HK-2 (cell line): ENCODE results near the gene CFAP251.
"Not testable (repeated sequence)": the region's sequence is repeated elsewhere in the genome, so short reads cannot be mapped to it uniquely, and the experiment has no call there.

ENCODE experiments used
- DNase-seq: peaks from one replicate; pipeline ENCODE4 v3.0.0-alpha.2; 2018; ENCODE audit not compliant: unreplicated experiment

The CFAP251 gene, protein sequence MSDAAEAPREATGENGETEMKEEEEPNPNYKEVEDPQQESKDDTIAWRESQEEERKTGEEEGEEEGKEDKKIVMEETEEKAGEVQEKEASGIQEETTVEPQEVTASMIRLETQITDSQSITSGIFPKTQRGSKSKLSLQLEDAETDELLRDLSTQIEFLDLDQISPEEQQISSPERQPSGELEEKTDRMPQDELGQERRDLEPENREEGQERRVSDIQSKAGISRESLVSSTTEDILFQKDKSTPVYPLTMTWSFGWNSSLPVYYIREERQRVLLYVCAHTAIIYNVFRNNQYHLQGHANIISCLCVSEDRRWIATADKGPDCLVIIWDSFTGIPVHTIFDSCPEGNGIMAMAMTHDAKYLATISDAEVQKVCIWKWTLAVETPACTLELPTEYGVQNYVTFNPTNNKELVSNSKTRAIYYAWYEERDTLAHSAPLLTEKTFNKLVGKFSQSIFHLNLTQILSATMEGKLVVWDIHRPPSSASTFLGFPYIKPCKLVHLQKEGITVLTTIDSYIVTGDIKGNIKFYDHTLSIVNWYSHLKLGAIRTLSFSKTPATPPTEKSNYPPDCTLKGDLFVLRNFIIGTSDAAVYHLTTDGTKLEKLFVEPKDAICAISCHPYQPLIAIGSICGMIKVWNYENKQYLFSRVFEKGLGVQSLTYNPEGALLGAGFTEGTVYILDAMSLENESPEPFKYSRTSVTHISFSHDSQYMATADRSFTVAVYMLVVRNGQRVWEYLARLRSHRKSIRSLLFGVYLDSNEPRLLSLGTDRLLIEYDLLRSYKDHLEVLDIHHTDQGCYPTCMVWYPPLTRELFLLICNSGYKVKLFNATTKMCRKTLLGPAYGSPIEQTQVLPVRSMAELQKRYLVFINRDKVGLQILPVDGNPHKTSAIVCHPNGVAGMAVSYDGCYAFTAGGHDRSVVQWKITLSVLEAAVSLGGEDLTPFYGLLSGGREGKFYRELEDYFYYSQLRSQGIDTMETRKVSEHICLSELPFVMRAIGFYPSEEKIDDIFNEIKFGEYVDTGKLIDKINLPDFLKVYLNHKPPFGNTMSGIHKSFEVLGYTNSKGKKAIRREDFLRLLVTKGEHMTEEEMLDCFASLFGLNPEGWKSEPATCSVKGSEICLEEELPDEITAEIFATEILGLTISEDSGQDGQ

DNA sequence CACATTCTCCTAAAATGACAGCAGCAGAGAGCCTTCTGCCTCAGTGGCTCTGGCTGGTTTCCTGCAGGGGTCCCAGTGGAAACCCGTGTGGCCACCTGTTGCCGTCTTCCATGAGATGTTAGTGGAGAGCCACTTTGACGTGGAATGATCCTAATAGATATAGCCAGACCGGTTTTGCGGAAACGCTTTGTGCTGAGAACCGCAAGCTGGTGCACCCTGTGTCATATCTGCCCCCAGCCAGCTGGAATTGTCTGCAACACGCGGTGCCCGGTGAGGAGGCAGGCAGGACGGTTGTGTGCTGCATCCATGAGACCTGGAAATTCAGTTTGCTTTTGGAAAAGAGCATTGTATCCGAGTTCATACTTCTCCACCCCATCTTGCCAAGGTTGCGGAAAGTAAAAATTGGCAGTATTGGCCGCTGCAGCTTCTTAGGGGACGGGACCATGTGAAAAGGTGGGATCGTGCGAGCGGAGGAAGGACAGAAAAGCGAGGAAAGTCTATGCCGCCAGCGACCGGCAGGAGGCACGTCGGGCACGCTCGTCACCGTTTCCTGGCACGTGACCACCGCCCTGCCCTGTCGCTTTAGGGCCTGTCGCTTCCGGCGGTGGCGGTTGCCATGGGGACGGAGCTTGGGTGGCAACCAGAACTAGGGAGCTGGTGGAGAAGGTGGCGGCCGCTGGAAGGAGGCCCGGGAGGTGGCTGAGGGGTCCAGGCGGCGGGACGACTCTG lies at the start of gene CFAP251:
Gene CFAP251, plus strand, starts transcription at position 643 of the 729 bp plus-strand sequence. CDS start 2,714 bp downstream, outside the sequence.
- DNase-seq, result no peak

DNA sequence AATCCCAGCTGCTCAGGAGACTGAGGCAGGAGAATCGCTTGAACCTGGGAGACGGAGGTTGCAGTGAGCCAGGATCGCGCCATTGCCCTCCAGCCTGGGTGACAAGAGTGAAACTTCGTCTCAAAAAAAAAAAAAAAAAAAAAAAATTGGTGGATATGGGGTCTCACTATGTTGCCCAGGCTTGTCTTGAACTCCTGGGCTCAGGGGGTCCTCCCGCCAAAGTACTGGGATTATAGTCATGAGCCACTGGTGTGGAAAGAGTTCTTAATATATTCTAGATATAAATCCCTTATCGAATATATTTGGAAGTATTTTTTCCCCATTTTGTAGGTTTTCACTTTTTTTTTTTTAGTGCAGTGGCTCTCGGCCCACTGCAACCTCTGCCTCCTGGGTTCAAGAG lies 49.2 kb upstream of the CFAP251 start:
- DNase-seq, result not testable (repeated sequence)

DNA sequence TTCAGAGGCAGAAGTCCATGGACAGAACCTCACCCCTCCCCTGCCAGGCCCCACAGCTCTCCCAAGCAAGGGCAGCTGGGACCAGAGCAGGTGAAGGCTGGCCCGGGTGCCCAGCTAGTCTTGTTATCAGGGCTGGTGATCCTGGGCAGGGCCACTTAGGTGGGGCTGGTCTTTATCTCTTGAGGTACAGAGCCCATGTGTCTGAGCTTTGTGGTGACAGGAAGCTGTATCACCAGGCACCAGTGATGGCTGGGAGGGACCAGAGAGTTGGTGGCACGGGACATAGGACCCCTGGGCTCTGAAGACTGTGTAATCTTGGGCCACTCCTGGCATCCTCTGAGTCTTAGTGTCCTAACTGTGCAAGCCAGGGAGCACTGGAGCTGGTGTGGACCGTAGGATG lies 46.9 kb upstream of the CFAP251 start:
- no peak for DNase-seq

DNA sequence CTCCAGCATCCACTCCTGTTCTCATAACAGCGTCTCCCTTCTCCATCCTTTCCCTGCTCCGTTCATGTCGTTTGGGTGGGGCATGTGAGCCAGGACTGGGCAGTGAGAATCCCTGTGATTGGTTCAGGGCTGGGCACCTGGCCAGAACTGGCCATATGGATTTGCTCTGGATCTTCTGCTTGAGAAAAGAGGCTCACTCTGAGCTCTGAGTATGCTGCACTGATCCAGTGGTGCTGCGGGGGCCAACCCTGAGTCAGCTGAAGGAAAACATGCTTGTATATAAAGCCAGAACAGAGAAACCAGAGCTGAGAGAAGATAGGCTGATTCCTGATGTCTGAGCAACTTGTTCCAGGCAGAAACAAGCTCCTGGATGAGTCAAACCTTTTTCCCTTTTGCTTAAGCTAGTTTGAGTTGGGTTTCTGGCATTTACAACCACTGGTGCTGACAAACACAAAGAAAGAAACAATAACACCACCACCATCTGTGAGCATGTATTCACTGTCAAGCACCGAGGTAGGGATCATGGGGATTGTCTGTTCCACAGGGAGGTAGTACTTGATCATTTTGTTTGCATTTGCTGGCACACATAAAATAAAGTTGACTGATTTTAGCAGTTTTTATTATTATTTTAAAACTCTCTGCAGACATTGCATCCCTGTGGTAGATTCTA lies 45.7 kb upstream of the CFAP251 start:
- no peak for DNase-seq

DNA sequence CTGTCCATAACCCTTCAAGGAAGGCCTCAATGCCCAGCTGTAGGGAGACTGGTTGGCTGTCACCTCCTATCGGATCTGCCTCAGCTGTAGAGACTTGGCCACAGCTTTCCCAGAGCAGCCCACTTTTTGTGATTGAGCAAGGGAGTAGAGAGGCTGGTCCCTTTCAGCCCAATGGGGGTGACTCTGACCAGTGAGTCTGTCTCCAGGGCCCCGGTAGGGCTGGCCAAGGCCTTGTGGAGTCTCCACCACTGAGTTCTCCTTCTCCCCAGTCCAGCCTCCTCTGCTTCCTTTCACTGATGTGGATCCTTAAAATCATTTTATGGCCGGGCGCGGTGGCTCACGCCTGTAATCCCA lies 45.2 kb upstream of the CFAP251 start:
- no peak for DNase-seq

DNA sequence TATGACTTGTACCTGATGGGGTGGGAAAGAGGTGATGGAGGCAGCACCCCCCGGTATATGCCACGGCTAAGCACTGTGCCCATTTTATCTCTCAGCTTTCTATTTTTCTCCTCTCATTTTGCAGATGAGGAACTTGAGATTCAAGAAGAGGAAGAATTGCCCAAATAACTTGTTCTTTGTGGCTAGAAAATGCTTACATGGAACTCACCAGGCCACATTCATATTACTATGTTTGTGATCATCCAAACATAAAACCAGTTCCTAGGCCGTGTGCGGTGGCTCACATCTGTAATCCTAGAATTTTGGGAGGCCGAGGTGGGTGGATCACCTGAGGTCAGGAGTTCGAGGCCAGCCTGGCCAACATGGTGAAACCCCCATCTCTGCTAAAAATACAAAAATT lies 44.3 kb upstream of the CFAP251 start:
- DNase-seq, result no peak

DNA sequence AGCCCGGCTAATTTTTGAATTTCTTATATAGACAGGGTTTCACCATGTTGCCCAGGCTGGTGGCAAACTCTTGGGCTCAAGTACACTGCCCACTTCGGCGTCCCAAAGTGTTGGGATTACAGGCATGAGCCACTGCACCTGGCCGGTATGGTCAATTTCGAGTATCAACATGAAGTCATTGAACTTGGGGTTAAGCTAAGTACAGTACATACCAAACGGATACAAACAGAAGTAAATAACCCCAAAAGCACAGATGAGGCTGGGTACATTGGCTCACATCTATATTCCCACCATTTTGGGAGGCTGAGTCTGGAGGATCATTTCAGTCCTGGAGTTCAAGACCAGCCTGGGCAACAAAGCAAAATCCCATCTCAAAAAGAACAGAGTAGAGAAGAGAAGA lies 42.8 kb upstream of the CFAP251 start:
- DNase-seq, result no peak

DNA sequence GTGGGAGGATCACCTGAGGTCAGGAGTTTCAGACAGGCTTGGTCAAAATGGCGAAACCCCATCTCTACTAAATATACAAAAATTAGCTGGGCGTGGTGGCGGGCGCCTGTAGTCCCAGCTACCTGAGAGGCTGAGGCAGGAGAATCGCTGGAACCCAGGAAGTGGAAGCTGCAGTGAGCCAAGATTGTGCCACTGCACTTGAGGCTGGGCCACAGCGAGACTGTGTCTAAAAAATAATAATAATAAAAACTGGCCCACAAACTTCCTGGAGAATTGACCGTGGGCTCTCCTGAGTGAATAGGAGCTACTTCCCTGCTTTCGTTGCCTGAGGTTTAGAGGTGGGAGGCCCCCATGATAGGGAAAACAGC lies 42.3 kb upstream of the CFAP251 start:
- DNase-seq, result not testable (repeated sequence)

DNA sequence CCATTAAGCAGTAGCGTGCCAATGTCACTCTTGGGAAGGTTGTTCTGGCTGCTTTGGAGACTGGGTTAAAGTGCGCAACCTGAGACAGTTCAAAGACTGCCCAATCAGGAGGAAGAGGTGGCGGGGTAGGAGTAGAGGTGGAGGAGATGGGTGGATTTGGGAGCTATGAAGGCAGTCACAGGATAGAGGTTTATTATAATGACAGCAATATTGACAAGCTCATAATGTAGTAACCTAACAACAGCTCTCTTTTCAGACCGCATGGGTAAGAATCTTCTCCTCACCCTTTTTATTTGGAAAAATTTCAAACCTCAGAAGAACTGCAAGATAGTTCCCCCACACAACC lies 35.1 kb upstream of the CFAP251 start:
- no peak for DNase-seq

DNA sequence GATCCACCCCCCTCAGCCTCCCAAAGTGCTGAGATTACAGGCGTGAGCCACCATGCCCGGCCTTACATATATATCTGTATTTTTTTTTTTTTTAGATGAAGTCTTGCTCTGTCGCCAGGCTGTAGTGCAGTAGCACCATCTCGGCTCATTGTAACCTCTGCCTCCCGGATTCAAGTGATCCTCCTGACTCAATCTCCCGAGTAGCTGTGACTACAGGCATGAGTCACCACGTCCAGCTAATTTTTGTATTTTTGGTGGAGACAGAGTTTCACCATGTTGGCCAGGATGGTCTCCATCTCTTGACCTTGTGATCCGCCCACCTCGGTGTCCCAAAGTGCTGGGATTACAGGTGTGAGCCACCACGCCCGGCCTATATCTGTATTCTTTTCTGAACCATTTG lies 33.3 kb upstream of the CFAP251 start:
- DNase-seq, result not testable (repeated sequence)

DNA sequence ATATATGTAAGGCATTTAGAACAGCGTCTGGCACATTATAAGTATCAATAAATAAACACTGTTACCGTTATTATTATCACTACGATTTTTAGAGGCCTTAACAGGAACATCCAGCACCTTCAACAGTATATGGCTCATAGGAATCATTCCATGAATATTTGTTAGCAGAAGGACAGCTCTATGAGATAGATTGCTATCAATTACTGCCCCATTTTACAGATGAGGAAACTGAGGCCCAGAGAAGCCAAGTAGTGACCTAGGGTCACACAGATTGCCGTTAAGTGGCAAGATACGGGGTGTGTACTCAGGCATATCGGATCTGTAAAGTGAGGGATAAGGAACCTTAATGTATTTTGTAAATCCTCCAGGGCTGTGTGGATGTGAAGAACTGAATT lies 30.3 kb upstream of the CFAP251 start:
- no peak for DNase-seq

DNA sequence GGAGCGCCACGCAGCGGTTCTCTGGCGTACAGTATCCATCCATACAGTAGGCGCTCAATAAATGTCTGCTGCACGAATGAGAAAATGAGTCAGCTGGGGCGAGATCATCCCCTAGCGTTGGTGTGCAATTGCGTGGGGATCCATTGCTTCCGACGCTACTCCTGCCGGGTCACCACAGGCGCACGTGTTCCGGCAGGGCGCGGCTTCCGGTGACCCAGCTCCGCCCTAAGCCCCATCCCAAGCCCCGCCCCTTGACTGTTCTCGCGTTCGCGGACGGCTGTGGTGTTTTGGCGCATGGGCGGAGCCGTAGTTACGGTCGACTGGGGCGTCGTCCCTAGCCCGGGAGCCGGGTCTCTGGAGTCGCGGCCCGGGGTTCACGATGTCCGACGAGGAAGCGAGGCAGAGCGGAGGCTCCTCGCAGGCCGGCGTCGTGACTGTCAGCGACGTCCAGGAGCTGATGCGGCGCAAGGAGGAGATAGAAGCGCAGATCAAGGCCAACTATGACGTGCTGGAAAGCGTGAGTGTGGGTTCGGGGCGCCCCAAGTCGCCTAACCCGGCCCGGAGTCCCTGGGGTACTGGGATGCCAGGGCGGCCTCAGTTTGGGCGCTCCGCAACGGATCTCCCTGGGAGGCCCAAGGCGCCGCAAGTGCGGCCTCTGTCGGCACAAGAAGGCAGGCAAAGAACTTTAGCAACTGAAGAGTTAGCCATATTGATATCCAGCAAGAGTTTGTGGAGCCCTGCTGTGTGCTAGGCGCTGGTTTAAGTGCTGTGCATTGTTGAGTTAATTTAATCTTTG lies 29.7 kb upstream of the CFAP251 start, which contains the start of gene PSMD9:
Gene PSMD9, plus strand, starts transcription at position 313 of the 796 bp plus-strand sequence. Its CDS starts 67 bp downstream, at position 380.
- DNase-seq, result peak; percentile 99

DNA sequence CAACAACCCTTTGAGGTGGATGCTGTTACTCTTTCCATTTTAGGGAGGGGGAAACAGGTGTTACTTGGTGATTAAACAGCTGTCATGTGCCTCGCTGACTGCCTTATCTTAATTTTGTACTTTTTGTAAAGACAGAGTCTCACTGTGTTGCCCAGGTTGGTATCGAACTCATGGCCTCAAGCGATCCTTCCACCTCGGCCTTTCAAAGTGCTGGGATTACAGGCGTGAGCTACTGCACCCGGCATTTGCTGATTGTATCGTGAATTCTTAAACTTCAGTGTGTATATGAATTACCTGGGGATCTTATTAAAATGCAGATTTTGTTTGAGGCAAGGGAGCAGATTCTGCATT lies 29.1 kb upstream of the CFAP251 start:
- no peak for DNase-seq

DNA sequence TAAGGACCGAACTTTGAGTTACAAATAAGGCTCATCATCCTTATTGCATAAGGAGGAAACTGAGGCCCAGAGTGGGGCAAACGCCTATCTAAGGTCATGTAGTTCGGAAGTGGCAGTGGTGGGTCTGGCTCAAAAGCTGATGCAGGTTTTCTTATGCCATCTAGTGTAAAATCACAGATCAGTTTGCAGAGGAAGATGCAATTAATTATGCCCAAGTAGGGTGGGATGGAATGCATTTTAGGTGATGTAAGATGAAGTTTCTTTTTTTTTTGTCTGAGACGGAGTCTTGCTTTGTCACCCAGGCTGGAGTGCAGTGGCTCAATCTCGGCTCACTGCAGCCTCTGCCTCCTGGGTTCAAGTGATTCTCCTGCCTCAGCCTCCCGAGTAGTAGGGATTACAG lies 28.7 kb upstream of the CFAP251 start:
- DNase-seq, result not testable (repeated sequence)

DNA sequence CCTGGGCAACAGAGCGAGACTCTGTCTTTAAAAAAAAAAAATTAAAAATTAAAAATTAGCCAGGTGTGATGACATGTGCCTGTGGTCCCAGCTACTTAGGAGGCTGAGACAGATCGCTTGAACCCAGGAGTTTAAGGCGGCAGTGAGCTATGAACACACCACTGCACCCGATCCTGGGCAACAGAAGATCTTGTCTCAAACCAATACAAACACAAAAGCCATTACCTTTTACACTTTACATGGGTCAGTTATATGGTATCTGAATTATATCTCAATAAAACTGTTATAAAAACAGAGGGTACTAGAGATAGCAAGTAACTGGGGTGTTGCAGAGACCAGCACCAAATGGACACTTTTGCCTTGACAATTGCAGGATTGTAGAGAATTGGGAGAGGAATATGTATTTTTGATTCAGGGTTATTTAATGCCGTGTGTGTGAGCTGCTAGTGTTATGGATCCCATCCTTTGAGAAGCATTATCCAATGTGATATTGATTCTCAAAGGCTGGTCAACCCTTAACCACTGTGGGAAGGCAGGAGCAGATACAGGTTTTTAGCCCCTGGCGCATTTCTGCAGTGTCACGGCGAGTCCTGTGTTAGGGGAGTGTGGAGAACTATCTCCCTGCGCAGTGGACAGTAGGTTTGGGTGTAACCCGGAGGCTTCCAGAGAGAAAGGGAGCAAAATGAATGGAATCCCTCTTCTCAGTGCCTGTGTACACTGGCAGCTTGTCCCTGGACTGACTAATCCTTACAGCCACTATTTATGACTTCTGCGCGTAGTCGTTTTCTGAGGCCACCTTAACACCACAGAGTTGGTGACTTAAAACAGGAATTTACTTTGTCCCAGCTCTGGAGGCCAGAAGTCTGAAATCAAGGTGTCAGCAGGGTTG lies 25.5 kb upstream of the CFAP251 start:
- DNase-seq, result no peak

DNA sequence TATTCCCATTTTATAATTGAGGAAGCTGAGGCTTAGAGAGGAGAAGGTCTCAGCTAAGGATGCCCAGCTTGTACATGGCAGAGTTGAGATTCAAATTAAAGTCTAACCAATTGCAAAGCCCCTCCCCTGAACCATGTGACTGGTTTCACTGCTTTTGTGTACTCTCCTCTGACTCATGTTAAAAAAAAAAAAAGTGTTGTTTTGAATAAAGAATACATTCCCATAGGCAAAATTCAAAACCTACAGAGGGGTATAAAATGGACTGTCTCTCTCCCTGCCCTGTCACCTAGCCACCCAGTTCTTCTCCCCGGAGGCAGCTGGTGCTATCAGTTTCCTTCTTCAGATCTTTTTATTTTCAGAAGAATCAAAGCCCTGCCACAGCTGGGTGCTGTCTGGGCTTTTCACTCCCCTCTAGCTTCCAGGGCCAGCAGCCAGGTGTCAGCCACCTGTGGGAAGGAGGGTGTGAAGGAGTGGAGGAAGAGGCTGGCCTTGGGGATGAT lies 24.4 kb upstream of the CFAP251 start:
- no peak for DNase-seq

DNA sequence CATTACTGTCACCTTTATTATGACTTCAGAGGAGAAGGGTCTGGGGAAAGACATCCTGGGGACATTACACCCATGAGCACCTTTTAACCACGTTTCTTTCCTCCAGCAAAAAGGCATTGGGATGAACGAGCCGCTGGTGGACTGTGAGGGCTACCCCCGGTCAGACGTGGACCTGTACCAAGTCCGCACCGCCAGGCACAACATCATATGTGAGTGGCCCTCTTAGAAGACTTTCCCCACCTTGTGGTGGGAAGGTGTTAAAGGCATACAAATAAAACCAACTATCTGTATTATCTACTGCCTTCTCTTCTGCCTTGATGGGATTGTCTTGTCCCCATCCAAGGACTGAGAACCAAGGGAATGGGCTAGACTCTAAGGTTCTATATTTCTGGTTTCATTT lies 23.8 kb upstream of the CFAP251 start:
- no peak for DNase-seq

DNA sequence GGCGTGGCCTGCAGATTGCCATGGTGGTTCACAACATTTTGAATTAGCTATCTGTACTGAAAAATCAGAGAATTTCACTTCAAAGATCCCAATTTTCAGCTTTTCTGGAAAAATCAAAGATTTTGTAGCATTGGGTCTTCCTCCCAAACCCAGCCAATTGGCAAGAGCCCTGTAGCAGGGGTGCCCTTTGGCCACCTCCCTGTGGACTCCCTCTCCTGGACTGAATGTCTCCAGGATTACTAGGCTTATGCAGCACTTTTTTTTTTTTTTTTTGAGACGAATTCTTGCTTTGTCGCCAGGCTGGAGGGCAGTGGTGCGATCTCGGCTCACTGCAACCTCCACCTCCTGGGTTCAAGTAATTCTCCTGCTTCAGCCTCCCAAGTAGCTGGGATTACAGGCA lies 20.1 kb upstream of the CFAP251 start:
- DNase-seq, result no peak

DNA sequence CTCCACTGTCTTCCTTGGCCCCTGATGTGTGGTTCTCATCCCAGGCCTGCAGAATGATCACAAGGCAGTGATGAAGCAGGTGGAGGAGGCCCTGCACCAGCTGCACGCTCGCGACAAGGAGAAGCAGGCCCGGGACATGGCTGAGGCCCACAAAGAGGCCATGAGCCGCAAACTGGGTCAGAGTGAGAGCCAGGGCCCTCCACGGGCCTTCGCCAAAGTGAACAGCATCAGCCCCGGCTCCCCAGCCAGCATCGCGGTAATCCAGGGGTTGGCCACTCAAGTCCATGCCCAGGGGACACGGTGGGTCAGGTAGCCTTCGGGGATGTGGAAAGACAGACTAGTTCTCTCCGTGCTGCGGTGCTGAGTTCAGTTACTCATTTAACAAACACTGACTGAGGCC lies 18.8 kb upstream of the CFAP251 start:
- DNase-seq, result no peak
